H1 (cell line): ENCODE measurements around the gene BCAR3. TPM values are rescaled to one million over a fixed set of nuclear protein-coding genes. Genes with fewer than 3 reads are reported as not detected.

Source experiments
- CTCF ChIA-PET: fragments of 300-600 bp; sonication (Branson Sonifier 250); formaldehyde crosslinking; loops from one replicate; lab custom pipeline; 2021; ENCODE audit not compliant: partially characterized antibody; lab: Charles Lee
- POLR2A ChIA-PET: fragments of 300-600 bp; sonication (Branson Sonifier 250); formaldehyde crosslinking; loops from one replicate; lab custom pipeline; 2021; ENCODE audit warnings: inconsistent platforms; ENCODE audit not compliant: partially characterized antibody; lab: Charles Lee
- DNase-seq, 2 experiments: peaks; one replicate each; pipeline versions ENCODE4 v3.0.0 to v3.0.0-alpha.2; 2010 to 2022; ENCODE audit warnings: low spot score in 2 of 2, low read depth in 1 of 2, mixed read lengths in 1 of 2
- FAIRE-seq: peaks from 2 replicates; lab custom pipeline; 2011; peaks lifted over from hg19 to GRCh38; lab: Jason Lieb, UNC
- H2AFZ ChIP-seq: 2 replicates; pipeline ENCODE4 v1.8.1; 2012; ENCODE audit warnings: low read length, inconsistent platforms
- H2AK5ac ChIP-seq: 2 replicates; pipeline ENCODE4 v1.6.1; 2013; ENCODE audit warnings: low read depth, low read length
- H2BK120ac ChIP-seq: replicated peaks from 2 replicates; pipeline ENCODE3; 2013; ENCODE audit warnings: low read depth, low read length, inconsistent platforms
- H2BK12ac ChIP-seq: 2 replicates; pipeline ENCODE4 v1.6.1; 2013; ENCODE audit warnings: low read depth, low read length
- H2BK15ac ChIP-seq: 2 replicates; pipeline ENCODE4 v1.6.1; 2013; ENCODE audit warnings: low read length
- H2BK20ac ChIP-seq: 2 replicates; pipeline ENCODE4 v1.6.1; 2013; ENCODE audit warnings: low read length
- H2BK5ac ChIP-seq: 2 replicates; pipeline ENCODE4 v1.6.1; 2013; ENCODE audit warnings: low read depth, low read length
- H3K14ac ChIP-seq: 2 replicates; pipeline ENCODE4 v1.6.1; 2013; ENCODE audit warnings: inconsistent platforms; ENCODE audit not compliant: insufficient read length
- H3K18ac ChIP-seq: 2 replicates; pipeline ENCODE4 v1.6.1; 2013; ENCODE audit warnings: low read length; ENCODE audit errors: extremely low read depth
- H3K23ac ChIP-seq: 2 replicates; pipeline ENCODE4 v1.6.1; 2013; ENCODE audit warnings: inconsistent platforms; ENCODE audit not compliant: insufficient read length
- H3K23me2 ChIP-seq: 2 replicates; pipeline ENCODE4 v1.6.1; 2013; ENCODE audit warnings: low read depth, low read length
- H3K27ac ChIP-seq: 2 replicates; pipeline ENCODE4 v1.6.1; 2011; ENCODE audit warnings: low read depth, low read length, inconsistent platforms
- H3K27me3 ChIP-seq, 4 experiments: replicated peaks in 1 of 4; 1 replicate in 1 of 4; 2 replicates in 3 of 4; pipeline versions ENCODE4 v1.6.1 to v1.8.1; 2011 to 2013; ENCODE audit warnings: low read length in 3 of 4, mild to moderate bottlenecking in 3 of 4, inconsistent platforms in 2 of 4, mixed read lengths in 2 of 4, moderate library complexity in 1 of 4; ENCODE audit not compliant: control insufficient read depth in 3 of 4, insufficient read depth in 3 of 4; ENCODE audit errors: extremely low read depth in 1 of 4
- H3K36me3 ChIP-seq, 4 experiments: 2 replicates each; pipeline versions ENCODE4 v1.6.1 to v1.8.1; 2011 to 2013; ENCODE audit warnings: mild to moderate bottlenecking in 4 of 4, low read length in 3 of 4, moderate library complexity in 2 of 4, control low read depth in 1 of 4, inconsistent platforms in 1 of 4; ENCODE audit not compliant: insufficient read depth in 4 of 4, control insufficient read depth in 2 of 4
- H3K4ac ChIP-seq: replicated peaks from 2 replicates; pipeline ENCODE3; 2013; ENCODE audit warnings: low read length, low read depth, mixed read lengths, inconsistent platforms; ENCODE audit not compliant: insufficient read length
- H3K4me1 ChIP-seq, 4 experiments: replicated peaks in 1 of 4; 1 replicate in 1 of 4; 2 replicates in 3 of 4; pipeline versions ENCODE4 v1.6.1 to v1.8.1; 2011 to 2013; ENCODE audit warnings: low read length in 3 of 4, inconsistent platforms in 2 of 4, mixed read lengths in 1 of 4; ENCODE audit not compliant: insufficient read depth in 4 of 4, control insufficient read depth in 3 of 4
- H3K4me2 ChIP-seq, 2 experiments: 2 replicates each; pipeline versions ENCODE4 v1.6.1 to v1.8.1; 2011 to 2013; ENCODE audit warnings: low read depth in 2 of 2, low read length in 2 of 2, control low read depth in 1 of 2, inconsistent platforms in 1 of 2, mild to moderate bottlenecking in 1 of 2; ENCODE audit not compliant: insufficient read depth in 1 of 2
- H3K4me3 ChIP-seq, 4 experiments: fragments of 200-600, 300-600 bp in 1 of 4; sonication (generic), shearing (Covaris generic), sonication (Bioruptor Twin) in 1 of 4; 2 replicates each; pipeline versions ENCODE4 v1.5.1 to v1.8.1; 2011 to 2016; ENCODE audit warnings: low read length in 4 of 4, low read depth in 3 of 4, control low read depth in 2 of 4, inconsistent platforms in 2 of 4, mild to moderate bottlenecking in 2 of 4, mixed read lengths in 1 of 4, moderate library complexity in 1 of 4; ENCODE audit not compliant: insufficient read depth in 2 of 4; ENCODE audit errors: extremely low read depth in 1 of 4
- H3K56ac ChIP-seq: replicated peaks from 2 replicates; pipeline ENCODE3; 2013; ENCODE audit warnings: low read depth, mild to moderate bottlenecking, mixed read lengths, low read length, inconsistent platforms; ENCODE audit not compliant: insufficient read length
- H3K79me1 ChIP-seq: 2 replicates; pipeline ENCODE4 v1.6.1; 2013; ENCODE audit warnings: low read depth, low read length, control low read depth
- H3K79me2 ChIP-seq, 2 experiments: 2 replicates each; pipeline versions ENCODE4 v1.6.1 to v1.8.1; 2012 to 2013; ENCODE audit warnings: low read length in 2 of 2, mild to moderate bottlenecking in 2 of 2, inconsistent platforms in 1 of 2; ENCODE audit not compliant: insufficient read depth in 2 of 2, control insufficient read depth in 1 of 2
- H3K9ac ChIP-seq, 4 experiments: replicated peaks in 1 of 4; 1 replicate in 1 of 4; 2 replicates in 3 of 4; pipeline versions ENCODE4 v1.6.1 to v1.8.1; 2011 to 2013; ENCODE audit warnings: low read depth in 3 of 4, low read length in 3 of 4, control low read depth in 2 of 4, mild to moderate bottlenecking in 2 of 4, moderate library complexity in 2 of 4, inconsistent platforms in 1 of 4; ENCODE audit errors: extremely low read depth in 1 of 4
- H3K9me3 ChIP-seq, 2 experiments: 2 replicates each; pipeline versions ENCODE4 v1.6.1 to v1.8.1; 2012 to 2013; ENCODE audit warnings: mild to moderate bottlenecking in 2 of 2, moderate library complexity in 2 of 2, control low read depth in 1 of 2, inconsistent platforms in 1 of 2, low read depth in 1 of 2, low read length in 1 of 2, mixed read lengths in 1 of 2; ENCODE audit not compliant: insufficient read depth in 2 of 2
- H4K20me1 ChIP-seq, 2 experiments: replicated peaks in 1 of 2; 2 replicates each; pipeline versions ENCODE3 to v1.8.1; 2011 to 2013; ENCODE audit warnings: inconsistent platforms in 2 of 2, low read length in 2 of 2, mild to moderate bottlenecking in 1 of 2; ENCODE audit not compliant: insufficient read depth in 2 of 2, control insufficient read depth in 1 of 2
- H4K5ac ChIP-seq: 2 replicates; pipeline ENCODE4 v1.6.1; 2013; ENCODE audit warnings: low read length, low read depth, mixed read lengths, inconsistent platforms; ENCODE audit not compliant: insufficient read length
- H4K8ac ChIP-seq: 2 replicates; pipeline ENCODE4 v1.8.0; 2013; ENCODE audit warnings: mild to moderate bottlenecking, moderate library complexity, low read length, inconsistent platforms; ENCODE audit not compliant: insufficient read depth; ENCODE audit errors: extremely low read depth
- H4K91ac ChIP-seq: replicated peaks from 2 replicates; pipeline ENCODE3; 2013; ENCODE audit warnings: low read length, mixed read lengths, inconsistent platforms; ENCODE audit not compliant: insufficient read length
- RFX5 ChIP-seq: IDR thresholded peaks from 2 replicates; pipeline ENCODE4 v1.6.1; 2011; ENCODE audit warnings: low read depth, low read length, improper control_type of control experiment, borderline replicate concordance
- TAF1 ChIP-seq: IDR thresholded peaks from 2 replicates; pipeline ENCODE4 v1.6.1; 2011; ENCODE audit warnings: mild to moderate bottlenecking, low read depth, low read length
- TEAD4 ChIP-seq: IDR thresholded peaks from 2 replicates; pipeline ENCODE4 v1.6.1; 2012; ENCODE audit warnings: low read depth, low read length, inconsistent platforms, mixed read lengths
- WGBS, 2 experiments: shearing (Covaris generic) in 1 of 2; methylation state at CpG; one replicate each; pipeline versions ENCODE4 v1.1.6 to v1.1.7; 2013 to 2015; ENCODE audit warnings: low lambda C conversion rate in 2 of 2, mixed read lengths in 2 of 2, inconsistent platforms in 1 of 2, low coverage in 1 of 2, missing lambda C conversion rate in 1 of 2; ENCODE audit not compliant: insufficient replicate concordance in 2 of 2, insufficient coverage in 1 of 2, insufficient read length in 1 of 2; ENCODE audit errors: extremely low coverage in 1 of 2, missing lambda C conversion rate in 1 of 2; 5-methylcytosine and 5-hydroxymethylcytosine counted together
- polyA plus RNA-seq, 7 experiments: library from polyadenylated mRNA; depleted of rRNA in 3 of 7; stranded (reverse) in 5 of 7; unstranded in 2 of 7; fragments of >200 nt in 5 of 7; fragments of 200-250 nt in 2 of 7; gene quantifications; 1 replicate in 5 of 7; 2 replicates in 1 of 7; 4 replicates in 1 of 7; pipeline versions ENCODE4 v1.2.1 to v1.2.3, GENCODE V29; 2011 to 2013; ENCODE audit warnings: missing spikeins in 2 of 7, mixed read lengths in 2 of 7
- total RNA-seq: library from RNA; stranded (reverse); fragmentation: NEBNext Ultra II Directional; extraction: Animal tissue kit (Norgen Biotek cat#: 25700); gene quantifications from 2 replicates; pipeline ENCODE4 v1.2.1, GENCODE V29; 2021

The BCAR3 gene
- total and polyA plus RNA-seq, 2 of the 8 experiments (the other 6 are each of a cell fraction or from before 2014, with no cell fraction given) = 5.6 to 9.2 TPM

DNA sequence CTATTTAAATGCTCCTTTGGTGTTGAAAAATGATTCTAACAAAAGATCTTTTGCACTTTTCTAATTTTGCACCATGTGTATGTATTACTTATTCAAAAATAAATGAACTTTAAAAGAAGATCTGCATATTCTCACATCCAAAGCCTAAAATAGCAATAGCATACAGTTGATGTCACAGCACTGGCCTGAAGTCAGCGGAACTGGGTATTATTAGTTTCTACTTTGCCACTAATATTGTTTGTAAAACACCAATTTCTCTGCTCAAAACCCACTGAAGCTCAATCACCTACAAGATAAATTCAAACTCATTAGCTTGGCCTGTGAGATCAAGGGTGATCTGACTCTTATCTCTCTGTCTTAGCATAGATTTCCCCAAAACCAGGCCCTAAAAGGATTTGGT lies 34.5 kb upstream of the BCAR3 start:
- 96% methylated on average over 1 of the region's 1 CpG; no CpG with 5 or more reads in 1 of the 2 experiments for WGBS, 2 experiments
- Histone ChIP-seq H2BK15ac (no peak overlapping the region), H4K5ac (no peak overlapping the region), H4K91ac (no peak overlapping the region), H3K4me2 (no peak overlapping the region), H2BK12ac (no peak overlapping the region), H3K9me3 (no peaks in the 10 kb centered on the region), H3K4me1 (no peaks in the 10 kb centered on the region; a peak in 1 of 7 replicates), H3K4ac (no peak overlapping the region), H2BK20ac (no peak overlapping the region), H3K36me3 (no peaks in the 10 kb centered on the region), H3K79me2 (no peaks in the 10 kb centered on the region), H3K4me3 (no peak overlapping the region), H3K18ac (no peak overlapping the region), H4K8ac (no peak overlapping the region), H3K9ac (no peak overlapping the region)
- DNase-seq (no peak), FAIRE-seq (no peak)
- TF ChIP-seq RFX5 (no peak), TEAD4 (no peak), TAF1 (no peak)
- TF ChIP-seq, all 59 proteins: peak for 0
- no peak overlapping the region for H3K56ac ChIP-seq
- POLR2A ChIA-PET = no interaction called here
- H2BK120ac ChIP-seq = no peak overlapping the region
- H3K27ac ChIP-seq = no peak overlapping the region
- H3K23me2 ChIP-seq = no peaks in the 10 kb centered on the region
- H3K23ac ChIP-seq = no peak overlapping the region
- no peaks in the 10 kb centered on the region; a peak in 1 of 7 replicates for H3K27me3 ChIP-seq
- CTCF ChIA-PET = interaction anchor here (0.5 to 3.6 kb wide), 11 partner anchors 10 to 128 kb away, joined by 3 to 26 read pairs (median 4); partner anchors contain the start of gene BCAR3
- H2BK5ac ChIP-seq = no peak overlapping the region
- no peaks in the 10 kb centered on the region for H4K20me1 ChIP-seq
- no peak overlapping the region for H2AK5ac ChIP-seq
- no peak overlapping the region for H2AFZ ChIP-seq
- H3K79me1 ChIP-seq = no peaks in the 10 kb centered on the region
- no peak overlapping the region for H3K14ac ChIP-seq
